HEK293 (cell line): ENCODE results near the gene TNFSF13.

Experiments used
- CTCF ChIA-PET: fragments of 350-600 bp; formaldehyde crosslinking; extraction: SDS; loops from one replicate; lab custom pipeline; 2021; ENCODE audit warnings: antibody characterized with exemption; lab: Yijun Ruan, JAX
- POLR2A ChIA-PET: fragments of 300-600 bp; formaldehyde crosslinking; extraction: SDS; loops from one replicate; lab custom pipeline; 2020; ENCODE audit warnings: antibody characterized with exemption, inconsistent platforms; lab: Yijun Ruan, JAX
- H3K27ac ChIP-seq: fragments of 200-500 bp; sonication (Bioruptor generic); 2 replicates; pipeline ENCODE4 v1.5.1; 2014; ENCODE audit warnings: low read depth, low read length, control low read depth, inconsistent platforms; ENCODE audit errors: extremely low read depth
- H3K36me3 ChIP-seq, 2 experiments: fragments of 200-500 bp in 1 of 2; sonication (Bioruptor generic) in 1 of 2; 1 replicate in 1 of 2; 2 replicates in 1 of 2; pipeline ENCODE4 v1.5.1; 2014 to 2017; ENCODE audit warnings: inconsistent platforms in 2 of 2, low read length in 2 of 2; ENCODE audit not compliant: control insufficient read depth in 2 of 2, insufficient read depth in 1 of 2
- H3K4me1 ChIP-seq: fragments of 200-500 bp; sonication (Bioruptor generic); 2 replicates; pipeline ENCODE4 v1.5.1; 2014; ENCODE audit warnings: mild to moderate bottlenecking, low read length, inconsistent platforms; ENCODE audit not compliant: control insufficient read depth, insufficient read depth
- H3K4me3 ChIP-seq: 2 replicates; pipeline ENCODE4 v1.5.1; 2011; ENCODE audit warnings: low read depth, mild to moderate bottlenecking, control low read depth, low read length, moderate library complexity
- H3K9me3 ChIP-seq: fragments of 200-500 bp; sonication (Bioruptor generic); 2 replicates; pipeline ENCODE4 v1.5.1; 2014; ENCODE audit warnings: low read depth, low read length, inconsistent platforms; ENCODE audit not compliant: control insufficient read depth, insufficient read depth
- IKZF3 ChIP-seq: fragments of 450-650 bp; IDR thresholded peaks from 2 replicates; pipeline ENCODE4 v1.5.0; 2018; ENCODE audit warnings: missing biosample characterization, mild to moderate bottlenecking, missing genetic modification characterization, moderate library complexity
- OSR2 ChIP-seq: fragments of 450-650 bp; formaldehyde crosslinking; IDR thresholded peaks from 2 replicates; pipeline ENCODE4 v1.5.1; 2016; ENCODE audit warnings: missing biosample characterization, missing genetic modification characterization
- ZNF138 ChIP-seq: fragments of 450-650 bp; formaldehyde crosslinking; IDR thresholded peaks from 2 replicates; pipeline ENCODE4 v1.5.1; 2016; ENCODE audit warnings: missing biosample characterization, missing genetic modification characterization, borderline replicate concordance
- ZNF211 ChIP-seq: fragments of 450-650 bp; formaldehyde crosslinking; IDR thresholded peaks from 2 replicates; pipeline ENCODE4 v1.5.1; 2016; ENCODE audit warnings: low read depth, missing biosample characterization, missing genetic modification characterization
- ZNF324 ChIP-seq: fragments of 450-650 bp; formaldehyde crosslinking; IDR thresholded peaks from 2 replicates; pipeline ENCODE4 v1.5.1; 2016; ENCODE audit warnings: missing biosample characterization, missing genetic modification characterization
- ZNF354C ChIP-seq: fragments of 450-650 bp; formaldehyde crosslinking; IDR thresholded peaks from 2 replicates; pipeline ENCODE4 v1.5.1; 2016; ENCODE audit warnings: missing biosample characterization, missing genetic modification characterization, low read depth, borderline replicate concordance
- ZNF433 ChIP-seq: fragments of 450-650 bp; formaldehyde crosslinking; IDR thresholded peaks from 2 replicates; pipeline ENCODE4 v1.5.1; 2016; ENCODE audit warnings: missing biosample characterization, missing genetic modification characterization, low read depth
- ZNF624 ChIP-seq: fragments of 450-650 bp; formaldehyde crosslinking; IDR thresholded peaks from 2 replicates; pipeline ENCODE4 v1.5.1; 2017; ENCODE audit warnings: missing biosample characterization, missing genetic modification characterization
- TF ChIP-seq, protein P1 (sequence below): fragments of 450-650 bp; formaldehyde crosslinking; IDR thresholded peaks from 2 replicates; pipeline ENCODE4 v1.5.1; 2017; ENCODE audit warnings: missing biosample characterization, missing genetic modification characterization
- TF ChIP-seq, protein P2 (sequence below): fragments of 450-650 bp; IDR thresholded peaks from 2 replicates; pipeline ENCODE4 v1.5.1; 2018; ENCODE audit warnings: missing biosample characterization, missing genetic modification characterization
- TF ChIP-seq, protein P3 (sequence below): fragments of 450-650 bp; formaldehyde crosslinking; IDR thresholded peaks from 2 replicates; pipeline ENCODE4 v1.5.1; 2016; ENCODE audit warnings: missing biosample characterization, missing genetic modification characterization
- TF ChIP-seq, protein P4 (sequence below): fragments of 450-650 bp; formaldehyde crosslinking; IDR thresholded peaks from 2 replicates; pipeline ENCODE4 v1.5.0; 2017; ENCODE audit warnings: missing biosample characterization, missing genetic modification characterization, borderline replicate concordance

The TNFSF13 gene

DNA sequence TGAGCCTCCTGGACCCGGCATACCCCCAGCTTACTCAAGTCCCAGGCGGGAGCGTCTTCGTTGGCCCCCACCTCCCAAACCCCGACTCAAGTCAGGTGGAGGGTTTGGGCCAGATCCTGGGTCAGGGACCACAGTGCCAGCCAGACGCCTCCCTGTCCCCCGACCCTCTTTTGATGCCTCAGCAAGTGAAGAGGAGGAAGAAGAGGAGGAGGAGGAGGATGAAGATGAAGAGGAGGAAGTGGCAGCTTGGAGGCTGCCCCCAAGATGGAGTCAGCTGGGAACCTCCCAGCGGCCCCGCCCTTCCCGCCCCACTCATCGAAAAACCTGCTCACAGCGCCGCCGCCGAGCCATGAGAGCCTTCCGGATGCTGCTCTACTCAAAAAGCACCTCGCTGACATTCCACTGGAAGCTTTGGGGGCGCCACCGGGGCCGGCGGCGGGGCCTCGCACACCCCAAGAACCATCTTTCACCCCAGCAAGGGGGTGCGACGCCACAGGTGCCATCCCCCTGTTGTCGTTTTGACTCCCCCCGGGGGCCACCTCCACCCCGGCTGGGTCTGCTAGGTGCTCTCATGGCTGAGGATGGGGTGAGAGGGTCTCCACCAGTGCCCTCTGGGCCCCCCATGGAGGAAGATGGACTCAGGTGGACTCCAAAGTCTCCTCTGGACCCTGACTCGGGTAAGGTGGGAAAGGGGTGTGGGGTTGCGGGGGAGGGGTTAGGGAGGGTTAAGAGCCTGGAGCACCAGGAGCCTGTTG is 4.7 kb downstream of the TNFSF13 start:
- H3K9me3 ChIP-seq, result no peaks in the 10 kb centered on the region
- H3K36me3 ChIP-seq, result peaks cover 41 to 50% of the 10 kb centered on the region in 2 experiments
- POLR2A ChIA-PET, result interaction anchor here (0.6 to 2.8 kb wide), 3 partner anchors 79 to 140 kb away, joined by 3 to 17 read pairs (median 3); partner anchors contain the start of genes POLR2A, TP53 and WRAP53
- no peak overlapping the region; the same call in 1 of the 2 replicates for H3K4me3 ChIP-seq
- 0 out of 2 replicates have a peak overlapping the region, but pooled peaks have one; percentile 93 for H3K27ac ChIP-seq
- TF ChIP-seq, protein P1, sequence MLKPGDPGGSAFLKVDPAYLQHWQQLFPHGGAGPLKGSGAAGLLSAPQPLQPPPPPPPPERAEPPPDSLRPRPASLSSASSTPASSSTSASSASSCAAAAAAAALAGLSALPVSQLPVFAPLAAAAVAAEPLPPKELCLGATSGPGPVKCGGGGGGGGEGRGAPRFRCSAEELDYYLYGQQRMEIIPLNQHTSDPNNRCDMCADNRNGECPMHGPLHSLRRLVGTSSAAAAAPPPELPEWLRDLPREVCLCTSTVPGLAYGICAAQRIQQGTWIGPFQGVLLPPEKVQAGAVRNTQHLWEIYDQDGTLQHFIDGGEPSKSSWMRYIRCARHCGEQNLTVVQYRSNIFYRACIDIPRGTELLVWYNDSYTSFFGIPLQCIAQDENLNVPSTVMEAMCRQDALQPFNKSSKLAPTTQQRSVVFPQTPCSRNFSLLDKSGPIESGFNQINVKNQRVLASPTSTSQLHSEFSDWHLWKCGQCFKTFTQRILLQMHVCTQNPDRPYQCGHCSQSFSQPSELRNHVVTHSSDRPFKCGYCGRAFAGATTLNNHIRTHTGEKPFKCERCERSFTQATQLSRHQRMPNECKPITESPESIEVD (tag by site-specific recombination), result no peak
- TF ChIP-seq, protein P2, sequence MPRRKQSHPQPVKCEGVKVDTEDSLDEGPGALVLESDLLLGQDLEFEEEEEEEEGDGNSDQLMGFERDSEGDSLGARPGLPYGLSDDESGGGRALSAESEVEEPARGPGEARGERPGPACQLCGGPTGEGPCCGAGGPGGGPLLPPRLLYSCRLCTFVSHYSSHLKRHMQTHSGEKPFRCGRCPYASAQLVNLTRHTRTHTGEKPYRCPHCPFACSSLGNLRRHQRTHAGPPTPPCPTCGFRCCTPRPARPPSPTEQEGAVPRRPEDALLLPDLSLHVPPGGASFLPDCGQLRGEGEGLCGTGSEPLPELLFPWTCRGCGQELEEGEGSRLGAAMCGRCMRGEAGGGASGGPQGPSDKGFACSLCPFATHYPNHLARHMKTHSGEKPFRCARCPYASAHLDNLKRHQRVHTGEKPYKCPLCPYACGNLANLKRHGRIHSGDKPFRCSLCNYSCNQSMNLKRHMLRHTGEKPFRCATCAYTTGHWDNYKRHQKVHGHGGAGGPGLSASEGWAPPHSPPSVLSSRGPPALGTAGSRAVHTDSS (tag by site-specific recombination), result peak; percentile 96
- CTCF ChIA-PET, result no interaction called here
- H3K4me1 ChIP-seq, result peaks cover 11% of the 10 kb centered on the region

DNA sequence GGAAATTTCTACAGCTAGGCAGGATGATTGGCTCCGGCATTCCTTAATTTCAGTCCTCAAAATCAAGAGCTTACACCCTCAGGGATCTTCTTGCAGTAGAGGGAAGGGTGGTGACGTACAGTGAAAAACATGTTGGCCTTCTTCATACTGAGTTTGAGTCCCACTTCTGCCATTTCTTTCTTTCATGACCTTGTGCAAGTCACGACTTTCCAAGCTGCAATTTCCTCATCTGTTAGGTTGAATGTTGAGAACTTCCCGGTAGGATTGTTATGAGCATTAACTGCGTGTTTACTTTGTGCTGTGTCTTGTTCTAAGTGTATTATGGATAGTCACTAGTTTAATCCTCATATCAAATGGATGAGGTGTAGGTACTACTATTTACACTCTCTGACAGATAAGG is 11.0 kb downstream of the TNFSF13 start:
- no peak for TF ChIP-seq ZNF324 (tag by site-specific recombination)
- TF ChIP-seq ZNF138, result no peak
- TF ChIP-seq ZNF354C (tag by site-specific recombination), result no peak
- TF ChIP-seq OSR2 (tag by site-specific recombination), result no peak
- TF ChIP-seq ZNF624 (tag by site-specific recombination), result no peak
- TF ChIP-seq ZNF433, result no peak
- no peak for TF ChIP-seq IKZF3
- no peak for TF ChIP-seq ZNF211 (tag by site-specific recombination)
- TF ChIP-seq, protein P3, sequence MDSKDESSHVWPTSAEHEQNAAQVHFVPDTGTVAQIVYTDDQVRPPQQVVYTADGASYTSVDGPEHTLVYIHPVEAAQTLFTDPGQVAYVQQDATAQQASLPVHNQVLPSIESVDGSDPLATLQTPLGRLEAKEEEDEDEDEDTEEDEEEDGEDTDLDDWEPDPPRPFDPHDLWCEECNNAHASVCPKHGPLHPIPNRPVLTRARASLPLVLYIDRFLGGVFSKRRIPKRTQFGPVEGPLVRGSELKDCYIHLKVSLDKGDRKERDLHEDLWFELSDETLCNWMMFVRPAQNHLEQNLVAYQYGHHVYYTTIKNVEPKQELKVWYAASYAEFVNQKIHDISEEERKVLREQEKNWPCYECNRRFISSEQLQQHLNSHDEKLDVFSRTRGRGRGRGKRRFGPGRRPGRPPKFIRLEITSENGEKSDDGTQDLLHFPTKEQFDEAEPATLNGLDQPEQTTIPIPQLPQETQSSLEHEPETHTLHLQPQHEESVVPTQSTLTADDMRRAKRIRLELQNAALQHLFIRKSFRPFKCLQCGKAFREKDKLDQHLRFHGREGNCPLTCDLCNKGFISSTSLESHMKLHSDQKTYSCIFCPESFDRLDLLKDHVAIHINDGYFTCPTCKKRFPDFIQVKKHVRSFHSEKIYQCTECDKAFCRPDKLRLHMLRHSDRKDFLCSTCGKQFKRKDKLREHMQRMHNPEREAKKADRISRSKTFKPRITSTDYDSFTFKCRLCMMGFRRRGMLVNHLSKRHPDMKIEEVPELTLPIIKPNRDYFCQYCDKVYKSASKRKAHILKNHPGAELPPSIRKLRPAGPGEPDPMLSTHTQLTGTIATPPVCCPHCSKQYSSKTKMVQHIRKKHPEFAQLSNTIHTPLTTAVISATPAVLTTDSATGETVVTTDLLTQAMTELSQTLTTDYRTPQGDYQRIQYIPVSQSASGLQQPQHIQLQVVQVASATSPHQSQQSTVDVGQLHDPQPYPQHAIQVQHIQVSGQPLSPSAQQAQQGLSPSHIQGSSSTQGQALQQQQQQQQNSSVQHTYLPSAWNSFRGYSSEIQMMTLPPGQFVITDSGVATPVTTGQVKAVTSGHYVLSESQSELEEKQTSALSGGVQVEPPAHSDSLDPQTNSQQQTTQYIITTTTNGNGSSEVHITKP (tag by site-specific recombination), result no peak
- TF ChIP-seq, protein P1 (tag by site-specific recombination), result no peak
- TF ChIP-seq, protein P4, sequence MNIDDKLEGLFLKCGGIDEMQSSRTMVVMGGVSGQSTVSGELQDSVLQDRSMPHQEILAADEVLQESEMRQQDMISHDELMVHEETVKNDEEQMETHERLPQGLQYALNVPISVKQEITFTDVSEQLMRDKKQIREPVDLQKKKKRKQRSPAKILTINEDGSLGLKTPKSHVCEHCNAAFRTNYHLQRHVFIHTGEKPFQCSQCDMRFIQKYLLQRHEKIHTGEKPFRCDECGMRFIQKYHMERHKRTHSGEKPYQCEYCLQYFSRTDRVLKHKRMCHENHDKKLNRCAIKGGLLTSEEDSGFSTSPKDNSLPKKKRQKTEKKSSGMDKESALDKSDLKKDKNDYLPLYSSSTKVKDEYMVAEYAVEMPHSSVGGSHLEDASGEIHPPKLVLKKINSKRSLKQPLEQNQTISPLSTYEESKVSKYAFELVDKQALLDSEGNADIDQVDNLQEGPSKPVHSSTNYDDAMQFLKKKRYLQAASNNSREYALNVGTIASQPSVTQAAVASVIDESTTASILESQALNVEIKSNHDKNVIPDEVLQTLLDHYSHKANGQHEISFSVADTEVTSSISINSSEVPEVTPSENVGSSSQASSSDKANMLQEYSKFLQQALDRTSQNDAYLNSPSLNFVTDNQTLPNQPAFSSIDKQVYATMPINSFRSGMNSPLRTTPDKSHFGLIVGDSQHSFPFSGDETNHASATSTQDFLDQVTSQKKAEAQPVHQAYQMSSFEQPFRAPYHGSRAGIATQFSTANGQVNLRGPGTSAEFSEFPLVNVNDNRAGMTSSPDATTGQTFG (tag by site-specific recombination), result no peak
- POLR2A ChIA-PET, result interaction anchor here (1.3 to 8.2 kb wide), 4 partner anchors 9 to 165 kb away, joined by 3 to 98 read pairs (median 4); partner anchors contain the start of genes MPDU1 and TMEM256

More for the DNA sequence above, 11.0 kb downstream of the TNFSF13 start:
- H3K27ac ChIP-seq, result peak overlapping the region; percentile 35; the same call in 1 of the 2 replicates
- no peak overlapping the region for H3K4me3 ChIP-seq
- H3K9me3 ChIP-seq, result no peaks in the 10 kb centered on the region
- peaks cover 63 to 80% of the 10 kb centered on the region in 2 experiments for H3K36me3 ChIP-seq
- CTCF ChIA-PET, result interaction anchor here (0.6 to 4.1 kb wide), 4 partner anchors 9 to 118 kb away, joined by 4 to 35 read pairs (median 6); partner anchors contain the start of genes MPDU1, SENP3, TP53 and WRAP53
- peaks cover 2% of the 10 kb centered on the region; the same call in 1 of the 2 replicates for H3K4me1 ChIP-seq
